Right hindlimb (tissue), 1 donor: ENCODE results near the gene DDTL.
"Not testable (repeated sequence)": the region's sequence is repeated elsewhere in the genome, so short reads cannot be mapped to it uniquely, and the experiment has no call there.

Experiments used
- DNase-seq: peaks from one replicate; pipeline ENCODE4 v3.0.0-alpha.2; 2018

The DDTL gene

DNA sequence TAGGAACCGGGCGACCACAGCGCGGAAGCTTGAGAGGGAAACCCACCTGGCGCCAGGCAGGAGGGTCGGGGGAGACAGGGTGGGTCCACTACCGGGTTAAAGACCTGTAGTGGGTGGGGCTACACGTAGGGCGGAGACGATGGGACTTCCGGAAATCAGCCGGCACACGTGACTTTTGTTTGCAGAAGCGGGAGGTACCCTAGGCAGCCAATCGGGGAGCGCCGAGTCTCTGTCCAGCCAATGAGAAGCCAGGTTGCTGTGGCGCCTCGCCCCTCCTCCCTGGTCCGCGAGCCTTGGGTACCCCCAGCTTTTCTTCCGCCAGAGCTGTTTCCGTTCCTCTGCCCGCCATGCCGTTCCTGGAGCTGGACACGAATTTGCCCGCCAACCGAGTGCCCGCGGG, at the start of gene DDTL:
TSS of gene DDTL (plus strand) at position 321 of the 400 bp plus-strand sequence. CDS start at position 348, 27 bp downstream.
- DNase-seq = not testable (repeated sequence)

DNA sequence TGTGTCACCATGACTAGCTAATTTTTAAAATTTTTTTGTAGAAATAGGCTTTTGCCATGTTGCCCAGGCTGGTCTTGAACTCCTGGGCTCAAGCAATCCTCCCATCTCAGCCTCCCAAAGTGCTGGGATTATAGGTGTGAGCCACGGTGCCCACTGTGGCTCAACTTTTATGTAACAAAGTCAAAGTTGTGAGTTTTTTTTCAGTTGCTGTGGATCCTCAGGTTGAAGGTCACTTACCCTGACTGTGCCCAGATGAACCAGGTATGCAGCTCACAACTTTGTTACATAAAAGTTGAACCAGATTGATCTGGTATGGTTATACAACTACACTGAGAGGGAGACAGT, 46.4 kb upstream of the DDTL start:
- DNase-seq = not testable (repeated sequence)

DNA sequence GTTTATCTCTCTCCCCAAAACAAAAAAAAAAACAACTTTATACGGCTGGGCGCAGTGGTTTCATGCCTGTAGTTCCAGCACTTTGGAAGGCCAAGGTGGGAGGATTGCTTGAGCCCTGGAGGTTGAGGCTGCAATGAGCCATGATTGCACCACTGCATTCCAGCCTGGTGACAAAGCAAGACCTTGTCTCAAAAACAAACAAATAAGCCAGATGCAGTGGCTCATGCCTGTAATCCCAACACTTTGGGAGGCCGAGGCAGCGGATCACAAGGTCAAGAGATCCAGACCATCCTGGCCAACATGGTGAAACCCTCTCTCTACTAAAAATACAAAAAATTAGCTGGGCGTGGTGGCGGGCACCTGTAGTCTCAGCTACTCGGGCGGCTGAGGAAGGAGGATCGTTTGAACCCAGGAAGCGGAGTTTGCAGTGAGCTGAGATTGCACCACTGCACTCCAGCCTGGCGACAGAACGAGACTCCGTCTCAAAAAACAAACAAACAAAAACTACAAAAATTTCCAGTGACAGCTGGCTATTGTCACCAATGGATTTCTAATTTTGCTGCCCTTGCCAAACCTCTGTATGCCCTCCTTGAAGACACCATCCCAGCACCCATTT, 45.0 kb upstream of the DDTL start:
- not testable (repeated sequence) for DNase-seq

DNA sequence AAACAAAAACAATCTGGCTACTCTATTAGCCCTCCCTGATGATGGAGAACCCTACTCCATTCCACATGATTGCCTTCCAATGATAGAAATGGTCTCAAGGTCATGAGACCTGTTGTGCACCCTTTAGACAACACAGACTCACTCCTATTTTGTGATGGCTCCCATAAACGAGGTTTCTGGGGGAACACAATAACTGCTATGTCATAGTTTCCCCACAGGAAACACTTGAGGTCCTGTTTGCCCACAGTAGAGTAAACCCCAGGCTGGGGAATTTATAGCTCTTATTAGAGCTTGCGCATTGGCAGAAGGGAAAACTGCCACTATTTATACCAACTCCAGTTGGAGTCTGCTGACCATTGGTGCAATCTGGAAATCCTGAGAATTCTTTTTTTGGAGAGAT, 43.8 kb upstream of the DDTL start:
- DNase-seq = no peak

DNA sequence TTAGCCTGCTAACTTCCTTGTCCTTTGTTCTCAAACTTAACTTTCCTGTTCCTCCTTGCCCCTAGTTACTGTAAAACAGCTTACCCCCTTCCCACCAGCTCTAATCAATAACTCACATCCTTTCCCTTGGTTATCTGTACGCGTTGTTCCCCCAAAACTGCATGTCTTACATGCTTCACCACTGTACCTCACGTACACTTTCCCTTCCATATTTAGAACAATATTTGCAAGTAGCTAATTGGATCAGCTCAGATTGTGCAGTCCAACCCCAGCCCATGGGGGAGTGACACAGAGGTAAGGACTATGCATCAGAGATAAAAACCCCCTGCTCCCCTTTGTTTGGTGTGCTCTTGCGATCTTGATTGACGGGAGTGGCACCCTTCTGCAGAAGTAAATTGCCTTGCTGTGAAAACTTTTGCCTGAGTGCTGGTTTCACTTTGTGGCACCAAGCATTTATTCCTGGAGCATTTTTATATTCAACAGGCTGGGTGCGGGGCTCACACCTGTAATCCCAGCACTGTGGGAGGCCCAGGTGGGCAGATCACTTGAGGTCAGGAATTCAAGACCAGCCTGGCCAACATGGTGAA, 41.6 kb upstream of the DDTL start:
- DNase-seq = no peak

DNA sequence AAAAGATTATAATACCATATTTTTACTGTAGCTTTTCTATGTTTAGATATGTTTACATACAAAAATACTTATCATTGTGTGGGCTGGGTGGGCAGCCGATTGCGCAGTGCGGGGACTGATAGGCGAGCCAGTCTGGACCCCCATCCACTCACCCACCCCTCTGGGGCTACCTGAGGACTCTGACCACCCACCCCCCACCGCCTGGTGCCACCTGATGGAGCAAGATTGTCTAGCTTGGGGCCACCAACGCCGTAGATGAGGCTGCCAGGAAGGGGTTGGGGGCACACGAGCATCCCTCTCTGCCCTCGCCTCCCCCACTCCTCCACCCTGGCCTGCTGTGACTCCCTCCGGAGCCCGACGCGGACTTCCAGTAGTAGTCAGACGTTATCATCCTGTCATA, 40.1 kb upstream of the DDTL start:
- no peak for DNase-seq

DNA sequence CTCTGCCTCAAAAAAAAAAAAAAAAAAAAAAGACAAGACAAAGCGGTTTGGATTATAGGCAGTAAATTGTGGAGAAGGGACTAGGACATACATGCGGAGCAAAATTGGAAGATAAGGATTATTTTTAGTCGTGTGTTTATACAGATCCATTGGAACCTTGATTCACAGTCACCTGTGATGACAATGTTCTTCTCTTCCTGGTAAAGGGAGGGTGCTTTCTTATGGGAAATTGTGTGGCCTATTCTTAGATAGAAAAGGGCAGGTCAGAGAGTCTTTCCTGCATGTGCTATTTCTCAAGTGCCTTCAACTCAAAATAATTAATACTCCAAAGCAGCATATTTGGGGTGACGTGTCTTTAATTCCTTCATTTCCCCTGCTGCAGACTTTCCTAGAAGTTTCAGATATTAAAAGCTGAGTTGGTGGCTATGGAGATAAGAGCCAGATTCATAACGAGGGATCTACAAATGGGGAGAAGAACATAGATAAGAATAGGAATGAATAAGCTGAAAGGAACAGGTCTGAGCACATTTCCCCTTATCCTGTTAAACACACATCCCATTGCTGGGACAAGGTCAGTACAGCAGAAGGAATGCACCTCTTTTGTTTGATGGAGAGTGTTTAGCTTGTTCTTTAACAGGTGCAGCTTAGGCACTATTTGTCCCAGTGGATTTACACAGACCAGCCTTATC, 28.2 kb upstream of the DDTL start:
- DNase-seq = no peak

DNA sequence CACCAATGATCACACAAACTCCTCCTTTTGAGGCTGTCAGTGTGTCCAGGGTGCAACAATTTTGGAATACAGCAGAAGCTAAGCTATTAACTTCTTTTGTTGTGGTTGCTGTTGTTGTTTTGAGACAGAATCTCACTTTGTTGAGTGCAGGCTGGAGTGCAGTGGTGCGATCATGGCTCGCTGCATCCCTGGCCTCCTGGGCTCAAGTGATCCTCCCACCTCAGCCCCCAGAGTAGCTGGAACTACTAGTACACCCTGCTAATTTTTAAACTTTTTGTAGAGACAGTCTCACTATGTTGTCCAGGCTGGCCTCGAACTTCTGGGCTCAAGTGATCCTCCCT, 27.7 kb upstream of the DDTL start:
- DNase-seq = no peak

DNA sequence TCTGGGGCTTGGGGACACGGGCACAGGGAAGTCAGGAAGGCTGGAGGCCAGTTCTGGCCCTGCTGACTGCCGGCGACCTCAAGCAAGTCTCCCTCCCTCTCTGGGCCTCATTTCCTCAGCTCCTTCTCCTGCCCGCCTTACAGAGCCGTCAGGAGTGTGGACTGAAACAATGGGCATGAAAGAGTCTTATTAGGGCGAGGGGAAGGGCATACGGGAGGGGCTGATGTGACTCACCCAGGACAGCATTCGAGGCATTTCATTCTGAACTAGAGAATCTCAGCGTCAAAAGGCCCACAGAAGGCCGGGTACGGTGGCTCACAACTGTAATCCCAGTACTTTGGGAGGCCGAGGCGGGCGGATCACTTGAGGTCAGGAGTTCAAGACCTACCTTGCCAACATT, 26.5 kb upstream of the DDTL start:
- DNase-seq = not testable (repeated sequence)

DNA sequence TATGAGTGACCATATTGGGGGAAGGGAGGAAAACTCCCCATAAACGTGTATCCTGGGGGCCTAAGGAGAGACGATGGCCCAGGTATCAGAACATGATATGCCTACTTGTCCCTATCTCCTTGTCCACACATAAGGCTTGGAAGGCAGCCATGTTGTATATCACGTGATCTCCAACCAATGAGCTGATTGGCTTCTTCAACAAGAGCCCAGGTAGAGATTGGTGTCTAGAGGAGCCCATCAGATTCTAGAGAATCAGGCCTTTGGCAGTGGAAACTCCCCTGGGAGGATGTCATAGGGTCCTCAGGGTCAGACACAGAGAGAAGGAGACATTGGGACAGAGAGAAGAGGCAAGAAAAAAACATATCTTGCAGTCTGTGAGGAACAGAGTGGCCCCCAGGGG, 19.3 kb upstream of the DDTL start:
- DNase-seq = not testable (repeated sequence)

DNA sequence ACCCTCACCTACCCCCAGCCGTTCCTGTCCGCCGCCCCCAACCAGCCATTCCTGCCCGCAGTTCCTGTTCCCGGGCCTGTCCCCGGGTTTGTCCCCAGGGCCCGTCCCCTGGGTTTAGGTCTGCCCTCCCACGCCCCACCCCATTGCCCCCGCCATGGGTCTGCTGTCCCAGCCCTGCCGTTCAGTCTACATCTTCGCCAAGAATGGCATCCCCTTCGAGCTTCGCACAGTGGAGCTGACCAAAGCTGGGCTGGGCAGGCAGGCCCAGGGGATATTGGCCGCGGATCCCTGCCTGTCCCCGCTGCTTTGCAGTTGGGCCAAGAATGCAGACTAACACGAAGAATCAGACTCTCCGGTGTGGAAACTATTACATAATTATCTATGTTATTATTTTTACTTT, 16.9 kb upstream of the DDTL start:
- not testable (repeated sequence) for DNase-seq

DNA sequence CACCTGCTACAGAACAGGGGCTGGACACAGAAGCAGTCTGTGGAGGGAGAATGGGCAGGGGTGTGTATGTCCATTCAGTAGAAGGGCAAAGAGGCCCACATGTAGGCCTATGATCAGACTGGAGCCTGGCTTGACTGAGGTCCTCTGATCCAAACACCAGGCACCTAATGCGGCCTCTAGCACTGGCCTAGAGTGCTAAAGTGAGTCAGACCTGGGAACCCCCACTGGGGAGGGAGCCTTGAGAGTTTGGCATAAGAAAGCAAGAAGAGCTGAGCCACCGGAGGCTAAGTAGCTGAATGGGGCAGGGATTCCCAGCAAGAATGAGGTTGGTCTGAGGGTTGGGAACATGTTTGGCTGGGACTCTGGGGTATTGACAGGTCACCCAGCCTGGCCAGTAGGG, 15.3 kb upstream of the DDTL start:
- not testable (repeated sequence) for DNase-seq

DNA sequence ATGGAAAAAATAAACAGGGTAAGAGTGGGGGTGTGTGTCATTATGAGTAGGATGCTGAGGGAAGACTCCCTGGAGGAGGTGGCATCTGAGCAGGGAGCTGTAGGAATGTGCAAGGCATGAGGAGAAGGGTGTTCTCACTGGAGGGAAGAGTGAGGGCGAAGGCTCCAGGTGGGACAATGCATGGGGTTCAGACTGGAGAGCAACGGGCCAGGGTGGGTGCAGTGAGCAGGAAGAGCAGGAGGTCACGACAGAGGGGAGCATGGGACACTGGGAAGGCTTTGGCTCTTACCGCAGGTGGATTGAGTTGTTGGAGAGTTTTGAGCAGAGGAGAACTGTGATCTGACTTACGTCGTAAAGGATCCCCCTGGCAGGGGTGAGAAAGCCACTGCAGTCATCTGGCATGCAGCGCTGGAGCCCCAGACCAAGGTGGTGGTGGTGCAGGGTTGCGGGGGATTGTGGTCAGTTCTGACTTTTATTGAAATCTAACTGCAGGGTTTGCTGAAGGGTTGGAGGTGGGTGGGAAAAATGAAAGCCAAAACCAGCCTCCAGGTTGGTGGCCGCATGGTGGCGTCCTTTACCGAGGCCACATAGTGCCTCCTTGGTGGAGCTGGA, 13.8 kb upstream of the DDTL start:
- not testable (repeated sequence) for DNase-seq

DNA sequence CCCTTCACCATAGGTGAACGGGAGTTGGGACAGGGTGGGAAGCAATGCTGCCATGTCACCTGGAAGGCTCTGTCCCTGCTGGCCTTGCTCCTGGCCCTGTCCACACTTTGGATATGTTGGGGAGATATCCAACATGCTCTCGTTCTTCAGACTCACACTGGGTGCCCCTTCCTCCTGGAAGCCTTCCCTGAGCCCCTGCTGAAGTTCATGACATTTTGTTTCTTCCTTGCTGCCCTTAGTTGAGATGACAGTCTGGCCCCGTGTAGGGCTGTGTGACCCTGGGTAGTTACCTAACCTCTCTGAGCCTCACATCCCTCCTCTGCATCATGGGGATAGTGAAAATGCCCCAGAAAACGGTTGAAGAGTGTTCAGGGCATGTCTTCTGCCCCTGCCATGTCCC, 13.2 kb upstream of the DDTL start:
- DNase-seq = not testable (repeated sequence)

DNA sequence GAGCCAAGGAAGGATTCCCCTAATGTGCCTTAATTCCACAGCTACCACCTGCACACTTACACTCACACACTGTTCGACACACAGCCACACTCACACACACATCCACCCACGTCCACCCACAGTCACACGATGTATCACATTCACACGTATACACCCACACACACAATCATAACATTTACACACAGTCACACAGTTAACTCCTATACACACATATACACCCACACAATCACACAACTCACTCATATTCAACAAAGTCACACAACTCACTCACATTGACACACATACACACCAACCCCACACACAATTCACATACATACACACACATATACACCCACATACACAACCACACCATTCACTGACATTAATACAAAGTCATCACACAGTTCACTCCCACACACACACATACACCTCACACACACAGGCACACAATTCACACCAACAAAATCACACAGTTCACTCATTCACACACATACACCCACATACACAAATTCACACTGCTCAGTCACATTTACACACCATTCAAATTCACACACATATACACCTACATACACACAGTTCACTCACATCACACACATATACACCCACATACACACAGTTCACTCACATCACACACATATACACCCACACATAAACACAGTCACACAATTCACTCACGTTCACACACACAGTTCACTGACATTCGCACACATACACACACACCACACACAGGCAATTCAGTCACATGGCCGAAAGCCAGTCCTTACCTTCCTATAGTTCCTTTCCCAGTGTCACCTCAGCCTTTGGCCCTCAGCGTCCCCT, 12.3 kb upstream of the DDTL start:
- not testable (repeated sequence) for DNase-seq

DNA sequence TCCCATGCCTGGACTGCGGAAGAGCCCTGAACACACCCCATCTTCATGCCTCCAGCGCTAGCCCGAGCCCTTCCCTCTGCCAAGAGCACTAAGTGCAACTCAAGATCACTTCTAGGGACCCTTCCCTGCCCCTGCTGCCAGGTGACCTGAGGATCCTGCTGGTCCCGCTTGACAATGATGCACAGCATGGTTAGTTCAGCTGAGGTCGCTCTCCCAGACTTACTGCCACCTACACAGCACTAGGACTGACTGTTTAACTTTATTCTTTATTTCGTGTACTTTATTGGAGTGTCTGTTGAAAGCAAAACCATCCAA, 11.7 kb upstream of the DDTL start:
- DNase-seq = not testable (repeated sequence)

DNA sequence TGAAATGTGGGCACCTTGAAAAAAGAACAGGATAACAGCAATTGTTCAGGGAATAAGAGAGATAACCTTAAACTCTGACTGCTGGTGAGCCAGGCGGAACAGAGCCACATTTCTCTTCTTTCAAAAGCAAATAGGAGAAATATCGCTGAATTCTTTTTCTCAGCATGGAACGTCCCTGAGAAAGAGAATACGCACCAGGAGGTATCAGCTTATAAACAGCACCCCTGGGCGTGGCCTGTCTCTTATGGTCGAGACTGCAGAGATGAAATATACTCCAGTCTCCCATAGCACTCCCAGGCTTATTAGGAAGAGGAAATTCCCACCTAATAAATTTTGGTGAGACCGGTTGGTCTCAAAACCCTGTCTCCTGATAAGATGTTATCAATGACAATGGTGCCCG, 10.8 kb upstream of the DDTL start:
- not testable (repeated sequence) for DNase-seq

DNA sequence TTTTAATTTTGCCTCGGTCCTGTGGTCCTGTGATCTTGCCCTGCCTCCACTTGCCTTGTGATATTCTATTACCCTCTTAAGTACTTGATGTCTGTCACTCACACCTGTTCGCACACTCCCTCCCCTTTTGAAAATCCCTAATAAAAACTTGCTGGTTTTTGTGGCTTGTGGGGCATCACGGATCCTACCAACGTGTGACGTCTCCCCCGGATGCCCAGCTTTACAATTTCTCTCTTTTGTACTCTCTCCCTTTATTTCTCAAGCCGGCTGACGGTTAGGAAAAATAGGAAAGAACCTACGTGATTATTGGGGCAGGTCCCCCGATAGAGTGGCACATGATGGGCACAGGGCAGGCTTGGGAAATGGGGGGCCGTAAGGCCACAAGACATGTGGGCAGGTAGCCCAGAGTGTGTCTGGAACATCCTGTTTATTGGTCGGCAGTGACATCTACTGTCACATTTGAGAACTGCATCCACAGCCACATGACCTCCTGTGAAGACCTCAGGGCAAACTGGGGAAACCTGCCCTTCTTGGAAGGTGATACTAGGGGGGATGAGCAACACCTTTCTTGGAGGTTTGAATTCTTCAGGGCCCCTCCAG, 10.3 kb upstream of the DDTL start:
- peak; percentile 55 for DNase-seq

DNA sequence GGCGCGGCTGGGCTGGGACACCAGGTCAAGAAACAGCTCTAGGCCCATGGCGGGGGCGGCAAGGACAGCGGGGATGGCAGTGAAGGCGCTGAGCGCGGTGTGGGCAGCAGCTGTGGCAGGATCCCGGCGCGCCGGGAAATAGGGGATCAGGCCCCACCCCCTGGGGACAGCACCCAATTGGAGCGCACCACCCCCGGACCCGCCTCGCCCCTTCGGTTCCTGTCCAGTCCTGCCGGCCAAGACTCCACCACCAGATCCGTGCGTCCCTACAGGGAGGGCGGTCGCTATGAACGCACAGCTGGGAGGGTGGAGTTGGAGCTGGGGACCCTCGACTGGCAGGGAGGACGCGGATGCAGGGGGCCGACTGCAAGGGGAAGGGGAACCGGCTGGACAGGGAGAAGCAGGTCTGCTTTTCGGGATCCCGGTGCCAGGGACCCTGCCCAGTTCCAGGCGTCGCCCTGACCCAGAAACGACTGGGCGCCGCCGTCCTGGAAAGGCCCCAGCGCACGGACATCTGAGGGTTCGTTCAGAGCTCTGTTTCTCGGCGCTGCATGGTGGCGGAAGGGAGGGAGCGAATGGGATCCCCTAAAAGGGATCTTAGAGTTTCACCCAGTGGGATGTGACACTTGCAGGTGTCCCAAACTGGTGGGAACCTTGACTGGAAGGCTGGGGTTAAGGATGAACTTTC, 5.5 kb upstream of the DDTL start, which contains the start of gene GSTT2B:
TSS of gene GSTT2B (minus strand) at position 112 of the 688 bp plus-strand sequence. CDS start at position 48, 64 bp downstream.
- not testable (repeated sequence) for DNase-seq

DNA sequence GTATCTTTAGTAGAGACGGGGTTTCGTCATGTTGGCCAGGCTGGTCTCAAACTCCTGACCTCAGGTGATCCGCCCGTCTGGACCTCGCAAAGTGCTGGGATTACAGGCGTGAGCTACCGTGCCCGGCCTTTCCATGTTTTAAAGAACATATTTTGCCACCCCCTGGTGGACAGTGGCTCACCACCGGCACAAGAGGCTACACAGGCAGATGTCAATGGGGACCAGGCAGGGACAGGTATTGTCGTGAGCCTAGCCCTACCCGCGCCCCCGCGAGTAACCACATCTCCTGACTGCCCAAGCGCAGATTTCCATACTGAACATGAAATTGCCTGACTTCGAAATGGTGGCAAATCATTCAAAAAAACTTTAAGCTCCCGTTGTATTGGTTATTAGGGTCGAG, 594 bp upstream of the DDTL start:
- DNase-seq = not testable (repeated sequence)

DNA sequence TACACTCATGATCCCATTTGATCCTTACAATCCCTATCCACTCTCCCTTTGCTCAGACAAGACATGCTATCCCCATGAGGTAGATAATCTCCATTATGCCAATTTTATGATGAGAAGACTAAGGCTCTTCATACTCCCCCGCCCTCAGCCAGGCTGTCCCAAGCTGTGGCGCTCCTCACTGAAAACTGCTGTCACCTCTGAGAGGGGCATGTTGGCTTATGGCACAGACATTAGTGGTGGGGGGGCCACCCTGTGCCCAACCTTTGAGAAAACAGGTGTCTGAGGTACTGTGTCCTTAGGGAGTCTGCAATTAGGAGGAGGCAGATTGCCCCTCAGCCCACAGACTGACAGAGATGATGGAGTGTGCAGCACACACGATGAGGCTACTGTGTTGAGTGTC, 2.4 kb downstream of the DDTL start:
- DNase-seq = no peak

DNA sequence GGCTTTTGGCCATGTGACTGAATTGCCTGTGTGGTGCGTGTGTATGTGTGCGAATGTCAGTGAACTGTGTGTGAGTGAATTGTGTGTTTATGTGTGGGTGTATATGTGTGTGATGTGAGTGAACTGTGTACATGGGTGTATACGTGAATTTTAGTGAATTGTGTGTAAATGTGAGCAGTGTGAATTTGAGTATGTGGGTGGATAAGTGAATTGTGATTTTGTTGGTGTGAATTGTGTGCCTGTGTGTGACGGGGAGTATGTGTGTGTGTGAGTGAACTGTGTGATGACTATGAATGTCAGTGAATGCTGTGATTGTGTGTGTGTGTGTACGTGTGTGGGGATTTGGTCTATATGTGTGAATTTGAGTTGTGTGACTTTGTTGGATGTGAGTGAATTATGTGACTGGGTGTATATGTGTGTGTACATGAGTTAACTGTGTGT, 3.5 kb downstream of the DDTL start:
- no peak for DNase-seq
